Smooth muscle cell (in vitro differentiated cells): Measurements from ENCODE around the gene PLEKHA7. TPM values are rescaled to one million over a fixed set of nuclear protein-coding genes. Genes with fewer than 3 reads are reported as not detected.

Source experiments
- DNase-seq: peaks from one replicate; lab custom pipeline; 2025; ENCODE audit not compliant: unreplicated experiment; lab: John Stamatoyannopoulos, UW
- H2AFZ ChIP-seq: fragments of 200-600 bp; sonication (generic); 2 replicates; pipeline ENCODE4 v1.6.0; 2016; ENCODE audit warnings: antibody characterized with exemption, low read depth, mild to moderate bottlenecking
- H3F3A ChIP-seq: fragments of 200-600 bp; sonication (generic); 2 replicates; pipeline ENCODE4 v1.6.0; 2017; ENCODE audit warnings: antibody characterized with exemption, low read depth
- H3K27ac ChIP-seq: fragments of 200-600 bp; sonication (generic); 2 replicates; pipeline ENCODE4 v1.5.1; 2016; ENCODE audit warnings: low read depth, mild to moderate bottlenecking
- H3K27me3 ChIP-seq: fragments of 200-600 bp; sonication (generic); 2 replicates; pipeline ENCODE4 v1.6.1; 2016; ENCODE audit warnings: low read depth, mild to moderate bottlenecking
- H3K36me3 ChIP-seq: fragments of 200-600 bp; sonication (generic); 2 replicates; pipeline ENCODE4 v1.5.1; 2016; ENCODE audit warnings: low read depth
- H3K4me1 ChIP-seq: fragments of 200-600 bp; sonication (generic); 2 replicates; pipeline ENCODE4 v1.5.1; 2016; ENCODE audit warnings: low read depth
- H3K4me2 ChIP-seq: fragments of 200-600 bp; sonication (generic); 2 replicates; pipeline ENCODE4 v1.6.0; 2016; ENCODE audit warnings: mild to moderate bottlenecking
- H3K4me3 ChIP-seq: fragments of 200-600 bp; sonication (generic); 2 replicates; pipeline ENCODE4 v1.5.1; 2016; ENCODE audit warnings: mild to moderate bottlenecking
- H3K79me2 ChIP-seq: fragments of 200-600 bp; sonication (generic); 2 replicates; pipeline ENCODE4 v1.6.0; 2016; ENCODE audit warnings: low read depth, mild to moderate bottlenecking
- H3K9ac ChIP-seq: fragments of 200-600 bp; sonication (generic); 2 replicates; pipeline ENCODE4 v1.6.0; 2016; ENCODE audit warnings: low read depth
- H3K9me3 ChIP-seq: fragments of 200-600 bp; sonication (generic); replicated peaks from 2 replicates; pipeline ENCODE4 v1.5.1; 2016; ENCODE audit warnings: low read depth
- H4K20me1 ChIP-seq: fragments of 200-600 bp; sonication (generic); 2 replicates; pipeline ENCODE4 v1.6.0; 2016; ENCODE audit warnings: low read depth
- WGBS: methylation state at CpG from one replicate; pipeline ENCODE4 v1.1.7; 2016; ENCODE audit warnings: low lambda C conversion rate; 5-methylcytosine and 5-hydroxymethylcytosine counted together
- polyA plus RNA-seq: library from polyadenylated mRNA; unstranded; fragments of >200 nt; fragmentation: Nextera tagmentation; extraction: Ambion mirVana; gene quantifications from 2 replicates; pipeline ENCODE4 v1.2.1, GENCODE V29; 2016
- total RNA-seq: library from RNA; depleted of rRNA; stranded (reverse); fragments of >200 nt; gene quantifications from 2 replicates; pipeline ENCODE4 v1.2.3, GENCODE V29; 2014
- TF ChIP-seq, protein P1 (sequence below): fragments of 200-600 bp; sonication (generic); IDR thresholded peaks from 2 replicates; pipeline ENCODE4 v1.5.1; 2017; ENCODE audit warnings: borderline replicate concordance, mild to moderate bottlenecking, antibody characterized with exemption; ENCODE audit not compliant: insufficient read depth, poor library complexity, severe bottlenecking

The PLEKHA7 gene
- total and polyA plus RNA-seq, 2 experiments from 2014 or later = 0.19 to 22.2 TPM

DNA sequence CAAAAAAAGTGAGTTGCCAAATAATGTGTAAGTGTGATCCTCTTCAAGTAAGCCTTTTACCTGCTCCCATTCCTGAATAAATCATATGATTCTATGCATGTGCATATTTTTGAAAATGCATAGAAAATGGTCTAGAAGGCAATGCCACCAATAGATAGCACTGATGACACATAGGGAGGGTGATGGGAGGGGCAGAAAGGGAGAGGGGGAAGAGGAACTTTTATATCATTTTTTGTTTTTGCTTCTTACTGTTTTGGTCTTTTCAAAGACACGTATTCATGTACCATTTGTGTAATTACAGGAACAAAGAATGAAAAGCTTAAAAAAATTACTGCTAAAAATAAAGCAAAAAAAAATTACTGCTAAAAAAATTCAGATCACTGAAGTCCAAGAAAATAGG is 215.0 kb downstream of the PLEKHA7 start:
- H3K4me2 ChIP-seq = no peak overlapping the region
- TF ChIP-seq, protein P1, sequence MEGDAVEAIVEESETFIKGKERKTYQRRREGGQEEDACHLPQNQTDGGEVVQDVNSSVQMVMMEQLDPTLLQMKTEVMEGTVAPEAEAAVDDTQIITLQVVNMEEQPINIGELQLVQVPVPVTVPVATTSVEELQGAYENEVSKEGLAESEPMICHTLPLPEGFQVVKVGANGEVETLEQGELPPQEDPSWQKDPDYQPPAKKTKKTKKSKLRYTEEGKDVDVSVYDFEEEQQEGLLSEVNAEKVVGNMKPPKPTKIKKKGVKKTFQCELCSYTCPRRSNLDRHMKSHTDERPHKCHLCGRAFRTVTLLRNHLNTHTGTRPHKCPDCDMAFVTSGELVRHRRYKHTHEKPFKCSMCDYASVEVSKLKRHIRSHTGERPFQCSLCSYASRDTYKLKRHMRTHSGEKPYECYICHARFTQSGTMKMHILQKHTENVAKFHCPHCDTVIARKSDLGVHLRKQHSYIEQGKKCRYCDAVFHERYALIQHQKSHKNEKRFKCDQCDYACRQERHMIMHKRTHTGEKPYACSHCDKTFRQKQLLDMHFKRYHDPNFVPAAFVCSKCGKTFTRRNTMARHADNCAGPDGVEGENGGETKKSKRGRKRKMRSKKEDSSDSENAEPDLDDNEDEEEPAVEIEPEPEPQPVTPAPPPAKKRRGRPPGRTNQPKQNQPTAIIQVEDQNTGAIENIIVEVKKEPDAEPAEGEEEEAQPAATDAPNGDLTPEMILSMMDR = no peak
- no peak for DNase-seq
- WGBS = 87% methylated on average over 1 of the region's 1 CpG
- no peaks in the 10 kb centered on the region for H3K9me3 ChIP-seq
- H3K27me3 ChIP-seq = no peaks in the 10 kb centered on the region
- no peak overlapping the region for H3K4me3 ChIP-seq
- H3K27ac ChIP-seq = no peak overlapping the region
- no peak overlapping the region for H2AFZ ChIP-seq
- H4K20me1 ChIP-seq = no peaks in the 10 kb centered on the region
- peaks cover 5% of the 10 kb centered on the region for H3K4me1 ChIP-seq
- H3K79me2 ChIP-seq = no peaks in the 10 kb centered on the region
- no peaks in the 10 kb centered on the region for H3F3A ChIP-seq
- H3K9ac ChIP-seq = no peak overlapping the region
- H3K36me3 ChIP-seq = no peaks in the 10 kb centered on the region

DNA sequence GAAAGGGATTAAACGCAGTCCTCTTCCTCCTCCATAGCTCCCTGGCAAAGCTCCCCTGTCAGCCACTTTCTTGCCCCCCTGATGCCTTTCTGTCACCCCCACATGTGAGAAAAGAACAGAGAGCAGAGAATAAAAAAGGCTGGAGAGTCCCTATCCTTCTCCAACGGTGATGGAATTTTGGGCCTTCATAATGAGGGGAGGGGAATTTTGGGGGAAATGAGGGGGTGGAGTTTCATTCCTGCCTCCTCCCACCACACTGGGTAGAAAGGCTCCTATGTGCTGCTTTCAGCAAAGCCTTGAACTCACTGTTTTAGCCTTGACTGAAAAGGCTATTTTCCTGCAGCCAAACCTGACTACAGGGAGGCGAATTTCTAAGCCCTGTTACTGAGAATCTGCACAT is 216.4 kb downstream of the PLEKHA7 start:
- no peak overlapping the region for H3K27ac ChIP-seq
- no peak overlapping the region for H2AFZ ChIP-seq
- no peaks in the 10 kb centered on the region for H3K27me3 ChIP-seq
- no peaks in the 10 kb centered on the region for H3K36me3 ChIP-seq
- no peak for DNase-seq
- H3K4me3 ChIP-seq = no peak overlapping the region
- H3K4me2 ChIP-seq = no peak overlapping the region
- H4K20me1 ChIP-seq = no peaks in the 10 kb centered on the region
- H3K9ac ChIP-seq = no peak overlapping the region
- no peaks in the 10 kb centered on the region for H3K9me3 ChIP-seq
- TF ChIP-seq, protein P1 = no peak
- H3F3A ChIP-seq = peaks cover 4% of the 10 kb centered on the region
- WGBS = 93% methylated on average over 3 of the region's 3 CpGs
- peaks cover 5% of the 10 kb centered on the region for H3K4me1 ChIP-seq
- H3K79me2 ChIP-seq = no peaks in the 10 kb centered on the region

DNA sequence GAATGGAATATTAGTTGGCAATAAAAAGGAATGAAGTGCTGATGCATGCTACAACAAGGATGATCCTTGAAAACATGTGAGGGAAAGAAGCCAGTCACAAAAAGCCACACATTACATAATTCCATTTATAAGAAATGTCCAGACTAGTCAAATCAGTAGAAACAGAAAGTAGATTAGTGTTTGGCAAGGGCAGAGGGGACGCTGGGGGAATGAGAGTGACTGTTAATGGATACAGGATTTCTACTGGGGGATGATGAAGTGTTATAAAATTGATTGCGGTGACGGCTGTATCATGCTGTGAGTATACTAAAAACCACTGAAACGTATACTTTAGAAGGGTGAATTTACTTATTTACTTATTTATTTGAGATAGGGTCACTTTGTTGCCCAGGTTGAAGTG is 217.9 kb downstream of the PLEKHA7 start:
- H3K9me3 ChIP-seq = no peaks in the 10 kb centered on the region
- peaks cover 13% of the 10 kb centered on the region for H3K4me1 ChIP-seq
- no peaks in the 10 kb centered on the region for H3K27me3 ChIP-seq
- H2AFZ ChIP-seq = no peak overlapping the region
- no peak overlapping the region for H3K4me2 ChIP-seq
- no peak overlapping the region for H3K4me3 ChIP-seq
- DNase-seq = no peak
- no peaks in the 10 kb centered on the region for H4K20me1 ChIP-seq
- WGBS = 92% methylated on average over 4 of the region's 4 CpGs
- H3K79me2 ChIP-seq = no peaks in the 10 kb centered on the region
- TF ChIP-seq, protein P1 = no peak
- H3K36me3 ChIP-seq = no peaks in the 10 kb centered on the region
- H3F3A ChIP-seq = peaks cover 11% of the 10 kb centered on the region
- no peak overlapping the region for H3K27ac ChIP-seq
- H3K9ac ChIP-seq = no peak overlapping the region

DNA sequence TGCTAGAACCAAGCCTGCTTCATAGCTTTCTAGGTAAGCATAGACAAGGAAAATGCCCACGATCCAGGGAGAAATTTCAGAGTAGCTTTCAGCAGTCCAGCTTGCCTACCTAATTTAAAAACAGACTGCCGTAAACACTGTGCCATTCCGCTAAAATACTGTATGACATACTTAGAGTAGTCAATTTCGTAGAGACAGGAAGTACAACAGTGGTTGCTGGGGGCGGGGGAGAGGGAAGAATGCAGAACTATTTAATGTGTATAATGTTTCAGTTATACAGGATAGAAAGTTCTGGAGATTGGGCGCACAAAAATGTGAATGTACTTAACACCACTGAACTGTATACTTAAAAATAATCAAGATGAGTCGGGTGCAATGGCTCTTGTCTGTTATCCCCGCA is 219.1 kb downstream of the PLEKHA7 start:
- no peaks in the 10 kb centered on the region for H3K9me3 ChIP-seq
- peaks cover 11% of the 10 kb centered on the region for H3F3A ChIP-seq
- TF ChIP-seq, protein P1 = no peak
- H3K79me2 ChIP-seq = no peaks in the 10 kb centered on the region
- no peak overlapping the region for H3K4me3 ChIP-seq
- no peaks in the 10 kb centered on the region for H3K27me3 ChIP-seq
- H3K9ac ChIP-seq = no peak overlapping the region
- H3K4me2 ChIP-seq = no peak overlapping the region
- H3K4me1 ChIP-seq = peaks cover 13% of the 10 kb centered on the region
- DNase-seq = no peak
- no peaks in the 10 kb centered on the region for H4K20me1 ChIP-seq
- 87% methylated on average over 8 of the region's 8 CpGs for WGBS
- H3K27ac ChIP-seq = no peak overlapping the region
- peak overlapping the region; percentile 33 for H2AFZ ChIP-seq
- no peaks in the 10 kb centered on the region for H3K36me3 ChIP-seq
